Activated CD4-positive, alpha-beta T cell treated with anti-CD3 and anti-CD28 coated beads, Interleukin-2, amount 10 ng/mL, durations not matched to agents 7 days and 5 days (primary cell): ENCODE data around the gene SERGEF. TPM values are rescaled to one million over a fixed set of nuclear protein-coding genes. Genes with fewer than 3 reads are reported as not detected.

ENCODE experiments used
- CTCF ChIA-PET: fragments of 350-600 bp; sonication (Branson Sonifier 250); formaldehyde crosslinking; loops from one replicate; lab custom pipeline; 2021; ENCODE audit warnings: antibody characterized with exemption; lab: Charles Lee
- POLR2A ChIA-PET: fragments of 350-600 bp; sonication (Branson Sonifier 250); formaldehyde crosslinking; loops from one replicate; lab custom pipeline; 2021; ENCODE audit warnings: antibody characterized with exemption; lab: Charles Lee
- DNase-seq: peaks from one replicate; pipeline ENCODE4 v3.0.0-alpha.2; 2020
- H3K27ac Mint-ChIP-seq: one replicate; pipeline ENCODE4 v1.8.0; 2021; ENCODE audit warnings: mild to moderate bottlenecking, moderate library complexity, mixed read lengths
- H3K27me3 Mint-ChIP-seq: one replicate; pipeline ENCODE4 v1.8.0; 2021; ENCODE audit warnings: mixed read lengths
- H3K36me3 Mint-ChIP-seq: one replicate; pipeline ENCODE4 v1.8.0; 2021; ENCODE audit warnings: low read depth, mixed read lengths
- H3K4me1 Mint-ChIP-seq: one replicate; pipeline ENCODE4 v1.8.0; 2021; ENCODE audit warnings: mixed read lengths
- H3K4me3 Mint-ChIP-seq: one replicate; pipeline ENCODE4 v1.8.0; 2021; ENCODE audit warnings: mild to moderate bottlenecking, moderate library complexity, mixed read lengths
- H3K9me3 Mint-ChIP-seq: one replicate; pipeline ENCODE4 v1.8.0; 2021; ENCODE audit warnings: mixed read lengths
- total RNA-seq, 2 experiments: library from RNA; stranded (reverse); gene quantifications; one replicate each; pipeline ENCODE4 v1.2.3, GENCODE V29; 2021

SERGEF gene
- total RNA-seq, 2 experiments from 2014 or later, result 33.7 to 33.9 TPM

- no peaks in the 10 kb centered on the region for H3K27me3 Mint-ChIP-seq
- POLR2A ChIA-PET, result no interaction called here
- H3K9me3 Mint-ChIP-seq, result no peaks in the 10 kb centered on the region
- no peak overlapping the region for H3K4me3 Mint-ChIP-seq
- H3K4me1 Mint-ChIP-seq, result no peaks in the 10 kb centered on the region
- H3K36me3 Mint-ChIP-seq, result no peaks in the 10 kb centered on the region
- no peak overlapping the region for H3K27ac Mint-ChIP-seq
- CTCF ChIA-PET, result no interaction called here
- no peak for DNase-seq
Measured at GRCh38 chr11:17792161-17792560, 220.7 kb downstream of the SERGEF start.

- no peaks in the 10 kb centered on the region for H3K4me1 Mint-ChIP-seq
- H3K27ac Mint-ChIP-seq, result no peak overlapping the region
- ChIA-PET CTCF (no interaction called here), POLR2A (no interaction called here)
- H3K36me3 Mint-ChIP-seq, result no peaks in the 10 kb centered on the region
- no peaks in the 10 kb centered on the region for H3K9me3 Mint-ChIP-seq
- no peaks in the 10 kb centered on the region for H3K27me3 Mint-ChIP-seq
- DNase-seq, result no peak
- no peak overlapping the region for H3K4me3 Mint-ChIP-seq
Measured at GRCh38 chr11:17791144-17791543, 221.7 kb downstream of the SERGEF start.

- H3K36me3 Mint-ChIP-seq, result no peaks in the 10 kb centered on the region
- ChIA-PET POLR2A (no interaction called here), CTCF (no interaction called here)
- no peak overlapping the region for H3K27ac Mint-ChIP-seq
- no peak for DNase-seq
- H3K27me3 Mint-ChIP-seq, result no peaks in the 10 kb centered on the region
- H3K4me1 Mint-ChIP-seq, result no peaks in the 10 kb centered on the region
- H3K4me3 Mint-ChIP-seq, result no peak overlapping the region
- no peaks in the 10 kb centered on the region for H3K9me3 Mint-ChIP-seq
Measured at GRCh38 chr11:17790453-17790852, 222.4 kb downstream of the SERGEF start.

- ChIA-PET CTCF (no interaction called here), POLR2A (no interaction called here)
- H3K27ac Mint-ChIP-seq, result no peak overlapping the region
Measured at GRCh38 chr11:17788084-17788483, 224.8 kb downstream of the SERGEF start.

GRCh38 chr11:17786824-17787525 lies 225.9 kb downstream of the SERGEF start:
- H3K4me1 Mint-ChIP-seq, result no peaks in the 10 kb centered on the region
- H3K4me3 Mint-ChIP-seq, result no peak overlapping the region
- DNase-seq, result no peak
- H3K27ac Mint-ChIP-seq, result no peak overlapping the region
- no peaks in the 10 kb centered on the region for H3K27me3 Mint-ChIP-seq
- ChIA-PET POLR2A (no interaction called here), CTCF (no interaction called here)
- no peaks in the 10 kb centered on the region for H3K36me3 Mint-ChIP-seq
- no peaks in the 10 kb centered on the region for H3K9me3 Mint-ChIP-seq

More at GRCh38 chr11:17788084-17788483, 224.8 kb downstream of the SERGEF start:
- Mint-ChIP-seq H3K9me3 (no peaks in the 10 kb centered on the region), H3K4me1 (no peaks in the 10 kb centered on the region), H3K4me3 (no peak overlapping the region), H3K27me3 (no peaks in the 10 kb centered on the region), H3K36me3 (no peaks in the 10 kb centered on the region)
- no peak for DNase-seq

- Mint-ChIP-seq H3K4me3 (no peak overlapping the region), H3K4me1 (no peaks in the 10 kb centered on the region), H3K9me3 (no peaks in the 10 kb centered on the region), H3K27ac (no peak overlapping the region), H3K27me3 (no peaks in the 10 kb centered on the region), H3K36me3 (no peaks in the 10 kb centered on the region)
- DNase-seq, result no peak
- CTCF ChIA-PET, result interaction anchor here (1.0 kb wide), 1 partner anchor 27 kb away, joined by 3 read pairs; no protein-coding TSS in a partner anchor
- POLR2A ChIA-PET, result no interaction called here
Measured at GRCh38 chr11:17783878-17784277, 229.0 kb downstream of the SERGEF start.

GRCh38 chr11:17782603-17783337 lies 230.1 kb downstream of the SERGEF start:
- CTCF ChIA-PET, result no interaction called here
- DNase-seq, result no peak
- POLR2A ChIA-PET, result interaction anchor here (0.6 kb wide), 1 partner anchor 81 kb away, joined by 3 read pairs; no protein-coding TSS in a partner anchor

GRCh38 chr11:17782145-17782544 lies 230.7 kb downstream of the SERGEF start:
- H3K27me3 Mint-ChIP-seq, result no peaks in the 10 kb centered on the region
- H3K4me3 Mint-ChIP-seq, result no peak overlapping the region
- H3K9me3 Mint-ChIP-seq, result no peaks in the 10 kb centered on the region
- POLR2A ChIA-PET, result interaction anchor here (0.6 kb wide), 1 partner anchor 80 kb away, joined by 3 read pairs; no protein-coding TSS in a partner anchor
- H3K4me1 Mint-ChIP-seq, result no peaks in the 10 kb centered on the region
- no peak overlapping the region for H3K27ac Mint-ChIP-seq
- DNase-seq, result no peak
- CTCF ChIA-PET, result interaction anchor here (1.5 kb wide), 1 partner anchor 22 kb away, joined by 3 read pairs; no protein-coding TSS in a partner anchor
- H3K36me3 Mint-ChIP-seq, result no peaks in the 10 kb centered on the region

More at GRCh38 chr11:17782603-17783337, 230.1 kb downstream of the SERGEF start:
- no peaks in the 10 kb centered on the region for H3K9me3 Mint-ChIP-seq
- no peaks in the 10 kb centered on the region for H3K27me3 Mint-ChIP-seq
- no peak overlapping the region for H3K27ac Mint-ChIP-seq
- H3K4me3 Mint-ChIP-seq, result no peak overlapping the region
- no peaks in the 10 kb centered on the region for H3K36me3 Mint-ChIP-seq
- H3K4me1 Mint-ChIP-seq, result no peaks in the 10 kb centered on the region

- Mint-ChIP-seq H3K4me3 (no peak overlapping the region), H3K36me3 (no peaks in the 10 kb centered on the region), H3K27me3 (no peaks in the 10 kb centered on the region), H3K4me1 (no peaks in the 10 kb centered on the region), H3K9me3 (no peaks in the 10 kb centered on the region), H3K27ac (no peak overlapping the region)
- POLR2A ChIA-PET, result no interaction called here
- CTCF ChIA-PET, result interaction anchor here (1.5 kb wide), 1 partner anchor 22 kb away, joined by 3 read pairs; no protein-coding TSS in a partner anchor
- DNase-seq, result no peak
Measured at GRCh38 chr11:17781626-17782025, 231.2 kb downstream of the SERGEF start.

GRCh38 chr11:17781221-17781620 lies 231.6 kb downstream of the SERGEF start:
- Mint-ChIP-seq H3K36me3 (no peaks in the 10 kb centered on the region), H3K4me3 (no peak overlapping the region), H3K9me3 (no peaks in the 10 kb centered on the region), H3K4me1 (no peaks in the 10 kb centered on the region), H3K27me3 (no peaks in the 10 kb centered on the region), H3K27ac (no peak overlapping the region)
- no peak for DNase-seq
- ChIA-PET CTCF (interaction anchor here (1.5 kb wide), 1 partner anchor 21 kb away, joined by 3 read pairs; no protein-coding TSS in a partner anchor), POLR2A (no interaction called here)

GRCh38 chr11:17780668-17781067 lies 232.2 kb downstream of the SERGEF start:
- DNase-seq, result no peak
- Mint-ChIP-seq H3K27ac (no peak overlapping the region), H3K4me3 (no peak overlapping the region), H3K27me3 (no peaks in the 10 kb centered on the region), H3K9me3 (no peaks in the 10 kb centered on the region), H3K4me1 (no peaks in the 10 kb centered on the region), H3K36me3 (no peaks in the 10 kb centered on the region)
- ChIA-PET POLR2A (no interaction called here), CTCF (interaction anchor here (1.5 kb wide), 1 partner anchor 21 kb away, joined by 3 read pairs; no protein-coding TSS in a partner anchor)

- Mint-ChIP-seq H3K27ac (no peak overlapping the region), H3K4me3 (no peak overlapping the region), H3K9me3 (no peaks in the 10 kb centered on the region), H3K36me3 (no peaks in the 10 kb centered on the region), H3K4me1 (no peaks in the 10 kb centered on the region), H3K27me3 (no peaks in the 10 kb centered on the region)
- no peak for DNase-seq
- ChIA-PET CTCF (no interaction called here), POLR2A (no interaction called here)
Measured at GRCh38 chr11:17779861-17780594, 232.8 kb downstream of the SERGEF start.
